GM19467 (cell line): Measurements from ENCODE around the gene EGFLAM.
"Not testable (repeated sequence)": the region's sequence is repeated elsewhere in the genome, so short reads cannot be mapped to it uniquely, and the experiment has no call there.

Experiments
- ATAC-seq: cut with Tn5 transposase; IDR thresholded peaks from one replicate; pipeline ENCODE4 v1.9.1; 2021; ENCODE audit warnings: mild to moderate bottlenecking, moderate library complexity; ENCODE audit not compliant: unreplicated experiment

EGFLAM gene

GRCh38 chr5:38413696-38414095 is 155.3 kb downstream of the EGFLAM start:
- no peak for ATAC-seq

GRCh38 chr5:38414348-38414747 is 156.0 kb downstream of the EGFLAM start:
- no peak for ATAC-seq

GRCh38 chr5:38415772-38416171 is 157.4 kb downstream of the EGFLAM start:
- not testable (repeated sequence) for ATAC-seq

- no peak for ATAC-seq
Observed at GRCh38 chr5:38417658-38418017, 159.3 kb downstream of the EGFLAM start.

- ATAC-seq: no peak
Observed at GRCh38 chr5:38420246-38420645, 161.9 kb downstream of the EGFLAM start.

GRCh38 chr5:38420691-38421390 is 162.5 kb downstream of the EGFLAM start:
- ATAC-seq: no peak

GRCh38 chr5:38422622-38423021 is 164.3 kb downstream of the EGFLAM start:
- ATAC-seq: no peak

- ATAC-seq: no peak
Observed at GRCh38 chr5:38423276-38424147, 165.2 kb downstream of the EGFLAM start.

GRCh38 chr5:38424148-38425060 is 166.0 kb downstream of the EGFLAM start:
- no peak for ATAC-seq

- no peak for ATAC-seq
Observed at GRCh38 chr5:38426490-38426889, 168.1 kb downstream of the EGFLAM start.

- ATAC-seq: no peak
Observed at GRCh38 chr5:38426986-38427950, 168.9 kb downstream of the EGFLAM start.

- no peak for ATAC-seq
Observed at GRCh38 chr5:38431242-38431853, 173.0 kb downstream of the EGFLAM start.

- no peak for ATAC-seq
Observed at GRCh38 chr5:38433160-38433861, 175.0 kb downstream of the EGFLAM start.

- ATAC-seq: no peak
Observed at GRCh38 chr5:38434966-38435705, 176.8 kb downstream of the EGFLAM start.

GRCh38 chr5:38438757-38439156 is 180.4 kb downstream of the EGFLAM start:
- ATAC-seq: no peak

GRCh38 chr5:38441453-38442246 is 183.3 kb downstream of the EGFLAM start:
- peak; percentile 98 for ATAC-seq

GRCh38 chr5:38442247-38442573 is 183.9 kb downstream of the EGFLAM start:
- ATAC-seq: no peak

- no peak for ATAC-seq
Observed at GRCh38 chr5:38443390-38443789, 185.0 kb downstream of the EGFLAM start.
